Peyer's patch (tissue), 4 donors: ENCODE measurements around the gene C3orf20. TPM values are rescaled to one million over a fixed set of nuclear protein-coding genes. Genes with fewer than 3 reads are reported as not detected.

Experiments
- DNase-seq, 3 donors: peaks; one replicate each; pipeline ENCODE4 v3.0.0-alpha.2; 2017 to 2019
- H3K27ac ChIP-seq, 4 donors: fragments of 200-600 bp; sonication (generic); one replicate each; pipeline ENCODE4 v1.5.1; 2016 to 2019
- H3K27me3 ChIP-seq, 2 donors: fragments of 200-600 bp; sonication (generic); one replicate each; pipeline ENCODE4 v1.5.1; 2019
- H3K36me3 ChIP-seq, 3 donors: fragments of 200-600 bp; sonication (generic); one replicate each; pipeline ENCODE4 v1.5.1; 2016 to 2019
- H3K4me1 ChIP-seq, 4 donors: fragments of 200-600 bp; sonication (generic); one replicate each; pipeline ENCODE4 v1.5.1; 2016 to 2019
- H3K4me3 ChIP-seq, 4 donors: fragments of 200-600 bp; sonication (generic); 1 replicate in 3 of 4; 2 replicates in 1 of 4; pipeline ENCODE4 v1.5.1; 2016 to 2019; ENCODE audit warnings: mild to moderate bottlenecking in 1 of 4
- H3K9me3 ChIP-seq, 4 donors: fragments of 200-600 bp; sonication (generic); one replicate each; pipeline ENCODE4 v1.5.1; 2016 to 2019; ENCODE audit warnings: mild to moderate bottlenecking in 1 of 4
- POLR2A ChIP-seq, 2 donors: fragments of 450-650 bp; IDR thresholded peaks; one replicate each; pipeline ENCODE4 v1.5.1; 2017; ENCODE audit warnings: antibody characterized with exemption in 2 of 2, mild to moderate bottlenecking in 2 of 2, moderate library complexity in 2 of 2
- total RNA-seq, 4 donors: library from RNA; depleted of rRNA; stranded (reverse); fragments of >200 nt; gene quantifications; one replicate each; pipeline ENCODE4 v1.1.0, GENCODE V29; 2016
- TF ChIP-seq, protein P1 (sequence below), 6 experiments: fragments of 450-650 bp in 4 of 6; fragments of 200-600 bp in 2 of 6; sonication (generic) in 1 of 6; IDR thresholded peaks; one replicate each; pipeline ENCODE4 v1.5.1; 2017 to 2019; ENCODE audit warnings: antibody characterized with exemption in 6 of 6, mild to moderate bottlenecking in 3 of 6, moderate library complexity in 1 of 6

Gene C3orf20
- not detected for total RNA-seq

DNA sequence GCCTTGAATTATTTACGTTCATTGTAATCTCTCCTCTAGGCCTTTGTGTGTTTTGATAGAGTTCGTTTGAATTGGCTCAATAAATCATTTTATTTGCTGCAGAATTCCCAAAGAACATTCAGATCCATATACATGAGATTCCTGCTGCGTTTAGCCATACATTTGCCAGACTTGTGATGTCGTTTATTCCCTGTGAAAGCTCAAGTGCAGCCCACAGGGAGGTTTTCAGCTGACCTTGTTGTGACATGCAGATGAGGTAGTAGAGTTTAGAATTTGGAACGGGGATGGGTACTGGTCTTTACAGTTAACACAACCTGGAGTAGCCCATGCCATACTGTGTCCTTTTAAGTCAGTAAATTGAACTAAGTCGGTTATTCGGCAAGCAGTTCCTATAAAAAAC is at the start of gene C3orf20:
C3orf20 (plus strand) TSS at position 301 of the 400 bp plus-strand sequence. CDS start 7,573 bp downstream, outside the sequence.
- H3K27me3 ChIP-seq, result no peaks in the 10 kb centered on the region
- no peaks in the 10 kb centered on the region for H3K9me3 ChIP-seq
- H3K27ac ChIP-seq, result no peak within 1 kb of the TSS
- DNase-seq, result no peak
- peaks cover 0 to 32% (median 0%) of the 10 kb centered on the region in 3 donors for H3K36me3 ChIP-seq
- TF ChIP-seq, protein P1, sequence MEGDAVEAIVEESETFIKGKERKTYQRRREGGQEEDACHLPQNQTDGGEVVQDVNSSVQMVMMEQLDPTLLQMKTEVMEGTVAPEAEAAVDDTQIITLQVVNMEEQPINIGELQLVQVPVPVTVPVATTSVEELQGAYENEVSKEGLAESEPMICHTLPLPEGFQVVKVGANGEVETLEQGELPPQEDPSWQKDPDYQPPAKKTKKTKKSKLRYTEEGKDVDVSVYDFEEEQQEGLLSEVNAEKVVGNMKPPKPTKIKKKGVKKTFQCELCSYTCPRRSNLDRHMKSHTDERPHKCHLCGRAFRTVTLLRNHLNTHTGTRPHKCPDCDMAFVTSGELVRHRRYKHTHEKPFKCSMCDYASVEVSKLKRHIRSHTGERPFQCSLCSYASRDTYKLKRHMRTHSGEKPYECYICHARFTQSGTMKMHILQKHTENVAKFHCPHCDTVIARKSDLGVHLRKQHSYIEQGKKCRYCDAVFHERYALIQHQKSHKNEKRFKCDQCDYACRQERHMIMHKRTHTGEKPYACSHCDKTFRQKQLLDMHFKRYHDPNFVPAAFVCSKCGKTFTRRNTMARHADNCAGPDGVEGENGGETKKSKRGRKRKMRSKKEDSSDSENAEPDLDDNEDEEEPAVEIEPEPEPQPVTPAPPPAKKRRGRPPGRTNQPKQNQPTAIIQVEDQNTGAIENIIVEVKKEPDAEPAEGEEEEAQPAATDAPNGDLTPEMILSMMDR (IDR thresholded peaks at IDR 0.05), result no peak
- no peak for TF ChIP-seq POLR2A (IDR thresholded peaks at IDR 0.05)
- H3K4me3 ChIP-seq, result no peak within 1 kb of the TSS
- no peaks in the 10 kb centered on the region for H3K4me1 ChIP-seq

DNA sequence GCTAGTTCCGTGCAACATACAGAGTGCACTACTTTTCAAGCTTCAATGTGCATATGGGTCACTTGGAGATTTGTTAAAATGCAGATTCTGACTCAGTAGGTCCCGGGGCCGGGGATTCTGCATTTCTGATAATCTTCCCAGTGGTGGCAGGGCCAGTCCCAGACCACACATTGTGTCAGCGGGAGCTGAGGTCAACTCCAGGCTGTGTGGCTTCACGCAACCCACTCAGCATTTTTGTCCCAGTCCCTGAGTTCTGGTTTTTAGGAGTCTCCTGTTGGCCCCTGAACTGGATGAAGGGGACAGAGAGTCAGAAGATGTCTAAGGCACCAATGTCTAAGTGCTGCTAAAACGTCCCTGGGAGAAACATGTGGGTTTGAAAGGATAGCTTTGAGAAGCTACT is 49.5 kb upstream of the C3orf20 start:
- Histone ChIP-seq H3K4me3 (no peak overlapping the region), H3K9me3 (peaks cover 0 to 4% (median 0%) of the 10 kb centered on the region in 4 donors), H3K27me3 (no peaks in the 10 kb centered on the region), H3K27ac (no peak overlapping the region), H3K4me1 (no peaks in the 10 kb centered on the region), H3K36me3 (no peaks in the 10 kb centered on the region)
- TF ChIP-seq, protein P1 (IDR thresholded peaks at IDR 0.05), result no peak
- no peak for TF ChIP-seq POLR2A (IDR thresholded peaks at IDR 0.05)
- no peak for DNase-seq

DNA sequence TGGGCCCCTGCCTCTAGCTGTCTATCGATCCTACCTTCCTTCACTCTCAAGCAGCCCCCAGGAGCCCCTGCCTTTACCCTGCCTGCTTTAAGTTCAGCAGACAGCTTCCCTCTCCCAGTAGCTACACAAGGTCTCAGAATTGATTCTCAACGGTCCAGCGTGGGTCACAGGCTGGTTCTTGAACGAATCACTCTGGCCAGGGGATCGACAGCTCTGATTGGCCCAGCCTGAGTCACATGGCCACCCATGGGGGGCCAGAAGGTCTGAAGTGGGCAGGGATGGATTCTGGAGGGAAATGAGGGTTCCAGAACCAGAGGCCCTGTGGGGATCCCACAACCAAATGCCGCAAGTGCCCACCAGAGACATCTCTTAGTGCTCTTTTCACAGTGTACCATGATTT is 47.1 kb upstream of the C3orf20 start:
- DNase-seq, result no peak
- TF ChIP-seq, protein P1 (IDR thresholded peaks at IDR 0.05), result no peak
- TF ChIP-seq POLR2A (IDR thresholded peaks at IDR 0.05), result no peak
- no peak overlapping the region for H3K27ac ChIP-seq
- no peaks in the 10 kb centered on the region for H3K4me1 ChIP-seq
- H3K36me3 ChIP-seq, result no peaks in the 10 kb centered on the region
- H3K4me3 ChIP-seq, result no peak overlapping the region
- H3K9me3 ChIP-seq, result peaks cover 0 to 4% (median 0%) of the 10 kb centered on the region in 4 donors
- no peaks in the 10 kb centered on the region for H3K27me3 ChIP-seq

DNA sequence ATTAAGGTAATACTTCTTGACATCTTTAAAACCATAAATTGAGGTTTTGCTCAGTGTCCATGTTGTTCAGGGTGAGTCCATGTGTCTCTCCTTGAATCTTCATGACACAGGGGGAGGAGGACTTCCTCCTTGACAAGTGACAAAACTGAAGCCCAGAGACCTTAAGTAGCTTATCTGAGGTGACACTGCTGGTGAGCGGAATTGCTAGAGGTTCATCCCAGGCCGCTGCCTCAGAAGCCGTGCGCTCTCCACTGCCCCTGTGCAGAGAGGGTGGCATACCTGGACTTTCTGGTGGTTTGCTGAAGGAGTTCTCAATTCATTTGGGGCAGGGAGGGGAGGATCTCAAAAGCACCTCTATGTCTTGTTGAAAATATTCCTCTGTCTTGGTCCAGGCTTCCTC is 46.5 kb upstream of the C3orf20 start:
- Histone ChIP-seq H3K36me3 (no peaks in the 10 kb centered on the region), H3K4me3 (no peak overlapping the region)
- no peak for DNase-seq

DNA sequence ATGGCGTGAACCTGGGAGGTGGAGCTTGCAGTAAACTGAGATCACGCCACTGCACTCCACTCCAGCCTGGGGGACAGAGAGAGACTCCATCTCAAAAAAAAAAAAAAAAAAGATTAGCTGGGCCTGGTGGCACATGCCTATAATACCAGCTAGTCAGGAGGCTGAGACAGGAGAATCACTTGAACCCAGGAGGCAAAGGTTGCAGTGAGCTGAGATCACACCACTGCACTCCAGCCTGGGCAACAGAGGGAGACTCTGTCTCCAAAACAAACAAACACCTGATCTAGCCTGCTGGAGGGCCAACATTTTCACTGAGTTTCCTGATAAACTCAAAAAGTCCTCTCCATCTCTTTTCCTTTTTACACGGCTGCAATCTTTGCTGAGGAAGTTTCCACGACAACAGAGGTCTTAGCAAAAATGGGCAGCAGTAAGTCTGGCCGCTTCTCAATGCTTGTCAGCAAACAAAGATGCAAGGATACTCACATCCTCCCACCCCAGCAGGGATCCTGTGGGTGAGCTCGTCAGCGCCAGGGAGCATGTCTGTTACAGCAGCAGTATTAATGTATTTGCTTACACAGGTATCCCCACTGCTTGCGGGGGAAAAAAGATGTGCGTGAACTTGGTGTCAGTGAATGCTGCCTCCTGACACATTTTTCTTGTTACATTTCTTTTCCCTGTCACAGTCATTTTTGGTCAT is 44.4 kb upstream of the C3orf20 start:
- TF ChIP-seq, protein P1 (IDR thresholded peaks at IDR 0.05), result no peak
- TF ChIP-seq POLR2A (IDR thresholded peaks at IDR 0.05), result no peak
- H3K4me1 ChIP-seq, result peaks cover 0 to 7% (median 0%) of the 10 kb centered on the region in 4 donors
- H3K36me3 ChIP-seq, result no peaks in the 10 kb centered on the region
- H3K9me3 ChIP-seq, result peaks cover 0 to 4% (median 0%) of the 10 kb centered on the region in 4 donors
- no peak for DNase-seq
- H3K27me3 ChIP-seq, result no peaks in the 10 kb centered on the region
- no peak overlapping the region for H3K4me3 ChIP-seq
- H3K27ac ChIP-seq, result no peak overlapping the region

More for the DNA sequence above, 46.5 kb upstream of the C3orf20 start:
- TF ChIP-seq, protein P1 (IDR thresholded peaks at IDR 0.05), result no peak
- no peak for TF ChIP-seq POLR2A (IDR thresholded peaks at IDR 0.05)
- Histone ChIP-seq H3K27me3 (no peaks in the 10 kb centered on the region), H3K4me1 (no peaks in the 10 kb centered on the region), H3K9me3 (peaks cover 0 to 4% (median 0%) of the 10 kb centered on the region in 4 donors), H3K27ac (no peak overlapping the region)
